Gastroesophageal sphincter (tissue), 4 donors: Measurements from ENCODE around the gene TCHH. TPM values are rescaled to one million over a fixed set of nuclear protein-coding genes. Genes with fewer than 3 reads are reported as not detected.

Experiments
- ATAC-seq: fragments of 150-250 bp; one replicate; pipeline ENCODE4 v1.9.1; 2016; ENCODE audit warnings: mild to moderate bottlenecking, moderate library complexity
- H3K27ac ChIP-seq, 4 donors: fragments of 200-600 bp; sonication (generic) in 3 of 4; 1 replicate in 3 of 4; 2 replicates in 1 of 4; pipeline ENCODE4 v1.5.1; 2016 to 2019
- H3K27me3 ChIP-seq: fragments of 200-600 bp; sonication (generic); one replicate; pipeline ENCODE4 v1.5.1; 2019
- H3K36me3 ChIP-seq, 2 donors: fragments of 200-600 bp; sonication (generic); one replicate each; pipeline ENCODE4 v1.5.1; 2019; ENCODE audit warnings: control low read depth in 1 of 2
- H3K4me1 ChIP-seq, 3 donors: fragments of 200-600 bp; sonication (generic); 1 replicate in 2 of 3; 2 replicates in 1 of 3; pipeline ENCODE4 v1.5.1; 2016 to 2019; ENCODE audit warnings: control low read depth in 2 of 3
- H3K4me3 ChIP-seq, 2 donors: fragments of 200-600 bp; sonication (generic); one replicate each; pipeline ENCODE4 v1.5.1; 2019; ENCODE audit warnings: mild to moderate bottlenecking in 1 of 2, moderate library complexity in 1 of 2
- H3K9me3 ChIP-seq, 3 donors: fragments of 200-600 bp; sonication (generic); one replicate each; pipeline ENCODE4 v1.5.1; 2017 to 2019; ENCODE audit warnings: control low read depth in 2 of 3
- CTCF ChIP-seq, 4 experiments: fragments of 200-600 bp in 2 of 4; fragments of 450-650 bp in 2 of 4; sonication (generic) in 1 of 4; IDR thresholded peaks; one replicate each; pipeline ENCODE4 v1.5.1; 2017 to 2019; ENCODE audit warnings: antibody characterized with exemption in 4 of 4, mild to moderate bottlenecking in 2 of 4, moderate library complexity in 2 of 4
- EP300 ChIP-seq: sonication (generic); formaldehyde crosslinking; IDR thresholded peaks from one replicate; pipeline ENCODE4 v1.6.1; 2017; ENCODE audit warnings: antibody characterized with exemption, mild to moderate bottlenecking
- POLR2A ChIP-seq, 2 donors: fragments of 450-650 bp; IDR thresholded peaks; one replicate each; pipeline ENCODE4 v1.6.1; 2017; ENCODE audit warnings: antibody characterized with exemption in 2 of 2, mild to moderate bottlenecking in 2 of 2, moderate library complexity in 1 of 2
- POLR2AphosphoS5 ChIP-seq: sonication (generic); formaldehyde crosslinking; IDR thresholded peaks from one replicate; pipeline ENCODE4 v1.6.1; 2017; ENCODE audit warnings: antibody characterized with exemption
- WGBS, 2 donors: methylation state at CpG; one replicate each; pipeline ENCODE4 v1.1.5; 2018; ENCODE audit warnings: low coverage in 1 of 2; 5-methylcytosine and 5-hydroxymethylcytosine counted together
- small RNA-seq, 4 donors: library from RNA; depleted of rRNA; stranded (forward); fragments of <200 nt; gene quantifications; one replicate each; pipeline ENCODE3, GENCODE V24; 2016
- total RNA-seq, 4 donors: library from RNA; depleted of rRNA; stranded (reverse); fragments of >200 nt; gene quantifications; one replicate each; pipeline ENCODE4 v1.1.0, GENCODE V29; 2016

The TCHH gene
- total RNA-seq, 4 donors from 2014 or later: 0.05 to 0.54 (median 0.17) TPM

- Histone ChIP-seq H3K27me3 (peaks cover 32% of the 10 kb centered on the region), H3K9me3 (no peaks in the 10 kb centered on the region), H3K4me1 (no peaks in the 10 kb centered on the region), H3K36me3 (no peaks in the 10 kb centered on the region), H3K4me3 (no peak overlapping the region), H3K27ac (no peak overlapping the region)
- no peak for ATAC-seq
- 0 to 33% methylated on average over 1 of the region's 1 CpG for WGBS, 2 donors
- TF ChIP-seq POLR2A (IDR thresholded peaks at IDR 0.05) (no peak), CTCF (IDR thresholded peaks at IDR 0.05) (no peak), POLR2AphosphoS5 (no peak), EP300 (no peak)
These were observed 47.3 kb downstream of the TCHH start for GRCh38 chr1:152067929-152068328.

- Histone ChIP-seq H3K27ac (no peak overlapping the region), H3K36me3 (no peaks in the 10 kb centered on the region), H3K4me1 (no peaks in the 10 kb centered on the region), H3K27me3 (peaks cover 31% of the 10 kb centered on the region), H3K9me3 (no peaks in the 10 kb centered on the region), H3K4me3 (no peak overlapping the region)
- ATAC-seq: no peak
- no peak for TF ChIP-seq EP300
- TF ChIP-seq CTCF (IDR thresholded peaks at IDR 0.05): no peak
- no peak for TF ChIP-seq POLR2AphosphoS5
- no peak for TF ChIP-seq POLR2A (IDR thresholded peaks at IDR 0.05)
These were observed 48.1 kb downstream of the TCHH start for GRCh38 chr1:152067150-152067549.

- no peak for TF ChIP-seq EP300
- no peak for TF ChIP-seq CTCF (IDR thresholded peaks at IDR 0.05)
- no peak for TF ChIP-seq POLR2AphosphoS5
- TF ChIP-seq POLR2A (IDR thresholded peaks at IDR 0.05): no peak
- Histone ChIP-seq H3K4me1 (no peaks in the 10 kb centered on the region), H3K4me3 (no peak overlapping the region), H3K9me3 (no peaks in the 10 kb centered on the region), H3K27ac (no peak overlapping the region), H3K36me3 (no peaks in the 10 kb centered on the region), H3K27me3 (peaks cover 54% of the 10 kb centered on the region)
- ATAC-seq: no peak
These were observed 53.3 kb downstream of the TCHH start for GRCh38 chr1:152061952-152062351.

Small RNA genes within 50 kb of the gene (small RNA-seq; reads per million reads assigned to genes)
- gene SPTLC1P4: 0 reads per million in 4 donors

Other genes with a start within 250 kb of the TCHH start
- gene THEM4, start 205.9 kb downstream of the TCHH start, total RNA-seq: 10 to 100 TPM; 14.7 to 17.5 (median 16.1) TPM
- 100 to 1,000 TPM in 2 of 4 donors, 10 to 100 TPM in 2; 57.6 to 155 (median 106) TPM for gene S100A10, start 121.6 kb downstream of the TCHH start, total RNA-seq
- 100 to 1,000 TPM in 3 of 4 donors, 10 to 100 TPM in 1; 41.9 to 183 (median 125) TPM for gene S100A11, start 78.4 kb downstream of the TCHH start, total RNA-seq
- not detected for gene TCHHL1, start 26.4 kb downstream of the TCHH start, total RNA-seq
- gene RPTN, start 43.8 kb upstream of the TCHH start, total RNA-seq: not detected
- under 1 TPM in 1 of 4 donors, not detected in 3; 0.04 TPM for gene HRNR, start 108.7 kb upstream of the TCHH start, total RNA-seq
- under 1 TPM in 2 of 4 donors, not detected in 2; under 0.01 to 0.08 TPM for gene FLG, start 209.8 kb upstream of the TCHH start, total RNA-seq
- not detected for gene FLG2, start 244.6 kb upstream of the TCHH start, total RNA-seq